GM21723 (cell line): ENCODE measurements around the gene ADCY3.
"Not testable (repeated sequence)": the region's sequence is repeated elsewhere in the genome, so short reads cannot be mapped to it uniquely, and the experiment has no call there.

Experiments
- ATAC-seq: cut with Tn5 transposase; IDR thresholded peaks from one replicate; pipeline ENCODE4 v1.9.1; 2021; ENCODE audit warnings: mild to moderate bottlenecking, moderate library complexity; ENCODE audit not compliant: unreplicated experiment

Gene ADCY3

DNA sequence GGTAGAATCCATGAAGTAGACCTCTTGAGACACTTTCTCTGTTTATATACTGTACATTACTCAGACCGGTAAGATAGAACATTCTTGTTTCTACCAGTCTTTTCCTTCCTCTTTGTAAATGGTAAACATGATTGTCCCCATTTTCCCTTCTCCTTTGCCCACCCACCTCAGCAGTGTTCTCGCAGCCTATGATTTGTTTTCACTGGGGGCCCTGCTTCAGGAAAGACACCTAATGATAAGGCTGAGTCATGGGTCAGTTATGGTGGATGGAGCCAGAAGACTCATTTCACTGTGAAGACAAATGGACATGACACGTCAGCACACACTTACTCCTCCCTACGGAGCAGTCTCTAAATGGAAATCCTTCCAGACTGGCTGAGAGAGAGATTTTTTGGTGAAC, 103.2 kb downstream of the ADCY3 start:
- ATAC-seq, result no peak

DNA sequence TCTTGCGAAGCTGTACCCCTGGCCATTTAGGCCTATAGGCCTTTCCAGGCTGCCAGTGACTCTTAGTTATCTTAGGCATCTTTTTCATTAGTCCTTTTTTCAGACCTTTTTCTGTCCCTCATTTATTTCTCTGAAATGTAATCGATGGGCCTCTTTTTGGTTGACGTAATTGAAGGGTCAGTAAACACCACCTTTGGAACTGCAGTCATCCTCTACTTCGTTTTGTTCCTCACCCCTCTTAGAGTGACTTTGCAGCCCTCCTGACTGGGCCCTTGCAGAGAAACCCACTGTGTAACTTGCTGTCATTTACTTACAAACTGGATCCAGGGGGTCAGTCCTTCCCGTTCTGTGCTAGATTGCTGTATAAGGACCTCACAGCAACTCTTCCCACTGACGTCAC, 103.6 kb downstream of the ADCY3 start:
- ATAC-seq, result no peak

DNA sequence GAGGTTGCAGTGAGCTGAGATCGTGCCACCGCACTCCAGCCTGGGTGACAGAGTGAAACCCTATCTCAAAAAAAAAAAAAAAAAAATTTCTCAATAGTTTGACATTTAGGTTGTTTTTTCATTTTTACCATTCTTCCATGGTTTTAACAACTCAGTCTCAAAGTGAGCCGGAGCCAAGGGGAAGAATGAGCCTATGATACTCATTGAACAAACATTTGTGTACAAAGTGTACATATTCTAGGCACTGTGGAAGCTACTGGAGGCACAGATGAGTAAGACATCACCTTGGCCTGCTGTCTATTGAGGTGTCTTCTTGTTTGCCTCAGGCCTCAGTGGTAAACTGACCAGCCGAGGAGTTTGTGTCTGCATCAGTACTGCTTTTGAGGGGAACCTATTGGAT, 104.9 kb downstream of the ADCY3 start:
- ATAC-seq, result no peak

DNA sequence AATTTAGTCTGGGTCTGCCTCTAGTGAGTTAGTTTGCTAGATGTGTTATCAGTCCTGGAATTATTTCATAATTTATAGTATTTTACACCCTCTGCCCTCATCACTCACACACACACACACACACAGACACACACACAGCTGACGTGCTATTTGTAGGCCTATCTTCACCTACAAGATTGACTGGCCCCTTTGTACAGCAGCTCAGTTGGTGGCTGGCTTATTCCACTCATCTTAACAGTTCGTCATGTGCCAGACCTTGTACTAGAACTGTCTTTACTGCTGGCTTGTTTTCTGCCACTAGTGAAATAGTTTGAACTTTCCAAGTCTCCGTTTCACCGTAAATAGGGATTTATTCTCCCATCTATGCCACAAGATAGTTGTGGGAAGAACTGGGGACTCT, 105.5 kb downstream of the ADCY3 start:
- no peak for ATAC-seq

DNA sequence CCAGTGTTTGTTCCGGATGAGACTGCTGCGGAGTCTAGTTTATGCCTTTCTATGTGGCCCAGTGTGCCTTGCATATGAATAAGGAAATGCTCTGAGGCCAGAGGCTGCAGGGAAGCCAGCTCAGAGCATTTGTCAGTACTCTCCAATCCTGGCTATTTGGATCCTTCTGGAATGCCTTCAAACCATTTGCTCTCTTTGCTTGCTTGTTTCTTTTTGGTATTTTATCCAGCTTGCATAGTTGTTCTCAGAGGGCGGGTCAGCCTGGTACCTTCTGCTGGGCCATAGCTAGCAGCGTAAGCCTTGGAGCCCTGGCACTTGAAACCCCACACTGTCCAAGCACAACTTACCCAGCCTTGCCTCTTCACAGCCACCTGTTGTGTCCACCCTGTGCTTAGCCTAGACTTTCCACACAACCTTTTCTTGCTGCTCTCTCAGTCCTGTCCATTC, 106.3 kb downstream of the ADCY3 start:
- no peak for ATAC-seq

DNA sequence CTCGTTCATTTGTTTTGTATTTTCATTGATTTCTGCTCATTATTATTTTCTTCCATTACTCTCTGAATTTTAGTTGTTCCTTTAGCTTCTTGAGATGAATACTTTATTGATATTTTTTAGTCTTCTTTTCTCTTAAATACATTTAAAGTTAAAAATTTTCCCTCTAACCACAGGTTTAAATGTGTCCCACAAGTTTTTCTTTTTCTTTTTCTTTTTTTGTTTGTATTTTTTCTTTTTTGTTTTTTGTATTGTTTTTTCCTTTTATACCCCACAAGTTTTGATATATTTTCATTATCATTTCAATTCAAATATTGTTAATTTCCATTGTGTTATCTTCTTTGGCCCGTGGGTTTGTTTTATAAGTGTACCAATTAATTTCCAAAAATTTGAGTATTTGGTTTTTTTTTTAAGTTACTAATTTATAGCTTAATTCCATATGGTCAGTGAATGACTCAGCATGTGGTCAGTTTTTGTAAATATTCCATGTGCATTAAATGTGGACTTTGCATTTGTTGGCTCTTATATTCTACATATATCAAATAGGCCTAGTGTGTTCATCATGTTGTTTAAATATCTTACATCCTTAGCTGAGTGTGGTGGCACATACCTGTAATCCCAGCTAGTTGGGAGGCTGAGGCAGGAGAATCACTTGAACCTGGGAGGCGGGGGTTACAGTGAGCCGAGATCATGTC, 110.6 kb downstream of the ADCY3 start:
- ATAC-seq, result no peak

DNA sequence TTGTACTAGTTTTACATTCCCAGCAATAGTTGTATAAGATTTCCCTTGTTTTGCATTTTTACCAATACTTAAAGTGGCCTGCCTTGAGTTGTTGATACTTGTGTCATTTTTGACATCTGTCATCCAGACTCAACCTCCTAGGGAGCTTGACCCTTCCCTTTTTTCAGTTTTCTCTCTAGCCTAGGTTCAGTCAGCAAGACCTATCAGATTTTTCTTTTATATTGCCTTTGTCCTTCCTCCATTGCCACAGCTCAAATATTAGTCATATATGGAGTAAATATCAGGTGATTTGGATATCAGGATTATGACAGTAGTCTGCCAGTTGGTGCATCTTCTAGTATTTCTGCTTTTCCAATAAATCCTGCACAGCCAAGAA, 113.4 kb downstream of the ADCY3 start:
- no peak for ATAC-seq

DNA sequence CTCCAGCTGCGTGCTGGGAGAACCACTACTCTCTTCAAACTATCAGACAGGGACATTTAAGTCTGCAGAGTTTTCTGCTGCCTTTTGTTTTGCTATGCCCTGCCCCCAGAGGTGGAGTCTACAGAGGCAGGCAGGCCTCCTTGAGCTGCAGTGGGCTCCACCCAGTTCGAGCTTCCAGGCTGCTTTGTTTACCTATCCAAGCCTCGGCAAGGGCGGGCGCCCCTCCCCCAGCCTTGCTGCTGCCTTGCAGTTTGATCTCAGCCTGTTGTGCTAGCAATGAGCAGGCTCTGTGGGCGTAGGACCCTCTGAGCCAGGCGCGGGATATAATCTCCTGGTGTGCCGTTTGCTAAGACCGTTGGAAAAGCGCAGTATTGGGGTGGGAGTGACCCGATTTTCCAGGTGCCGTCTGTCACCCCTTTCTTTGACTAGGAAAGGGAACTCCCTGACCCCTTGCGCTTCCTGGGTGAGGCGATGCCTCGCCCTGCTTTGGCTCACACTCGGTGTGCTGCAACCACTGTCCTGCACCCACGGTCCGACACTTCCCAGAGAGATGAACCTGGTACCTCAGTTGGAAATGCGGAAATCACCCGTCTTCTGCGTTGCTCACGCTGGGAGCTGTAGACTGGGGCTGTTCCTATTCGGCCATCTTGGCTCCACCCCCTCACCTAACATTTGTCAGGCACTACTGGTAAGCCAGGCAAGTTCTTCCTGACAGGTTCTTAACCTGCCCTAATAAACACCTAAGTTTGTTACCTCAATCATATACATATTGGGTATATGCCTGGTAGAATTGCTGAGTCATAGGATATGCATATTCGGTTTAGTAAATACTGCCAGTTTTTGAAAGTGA, 114.0 kb downstream of the ADCY3 start:
- not testable (repeated sequence) for ATAC-seq

DNA sequence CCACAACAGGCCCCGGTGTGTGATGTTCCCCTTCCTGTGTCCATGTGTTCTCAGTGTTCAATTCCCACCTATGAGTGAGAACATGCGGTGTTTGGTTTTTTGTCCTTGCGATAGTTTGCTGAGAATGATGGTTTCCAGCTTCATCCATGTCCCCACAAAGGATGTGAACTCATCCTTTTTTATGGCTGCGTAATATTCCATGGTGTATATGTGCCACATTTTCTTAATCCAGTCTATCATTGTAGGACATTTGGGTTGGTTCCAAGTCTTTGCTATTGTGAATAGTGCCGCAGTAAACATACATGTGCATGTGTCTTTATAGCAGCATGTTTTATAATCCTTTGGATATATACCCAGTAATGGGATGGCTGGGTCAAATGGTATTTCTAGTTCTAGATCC, 119.5 kb downstream of the ADCY3 start:
- not testable (repeated sequence) for ATAC-seq

DNA sequence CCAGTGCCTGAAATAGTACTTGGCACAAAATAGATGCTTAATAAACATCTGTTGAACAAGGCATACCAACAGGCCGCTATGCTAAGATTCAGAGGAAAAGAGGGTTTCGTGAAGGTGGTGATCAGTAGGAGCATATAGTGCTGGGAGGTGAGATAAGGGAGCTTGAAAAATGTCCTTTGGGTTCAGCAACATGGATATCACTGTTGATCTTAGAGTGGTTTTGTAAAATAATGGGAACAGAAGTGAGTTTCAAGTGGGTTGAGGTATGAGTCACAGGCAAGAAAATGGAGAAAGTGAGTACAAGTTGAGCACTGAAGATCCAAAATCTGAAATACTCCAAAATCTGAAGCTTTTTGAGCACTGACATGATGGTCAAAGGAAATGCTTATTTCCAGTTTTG, 122.4 kb downstream of the ADCY3 start:
- no peak for ATAC-seq

DNA sequence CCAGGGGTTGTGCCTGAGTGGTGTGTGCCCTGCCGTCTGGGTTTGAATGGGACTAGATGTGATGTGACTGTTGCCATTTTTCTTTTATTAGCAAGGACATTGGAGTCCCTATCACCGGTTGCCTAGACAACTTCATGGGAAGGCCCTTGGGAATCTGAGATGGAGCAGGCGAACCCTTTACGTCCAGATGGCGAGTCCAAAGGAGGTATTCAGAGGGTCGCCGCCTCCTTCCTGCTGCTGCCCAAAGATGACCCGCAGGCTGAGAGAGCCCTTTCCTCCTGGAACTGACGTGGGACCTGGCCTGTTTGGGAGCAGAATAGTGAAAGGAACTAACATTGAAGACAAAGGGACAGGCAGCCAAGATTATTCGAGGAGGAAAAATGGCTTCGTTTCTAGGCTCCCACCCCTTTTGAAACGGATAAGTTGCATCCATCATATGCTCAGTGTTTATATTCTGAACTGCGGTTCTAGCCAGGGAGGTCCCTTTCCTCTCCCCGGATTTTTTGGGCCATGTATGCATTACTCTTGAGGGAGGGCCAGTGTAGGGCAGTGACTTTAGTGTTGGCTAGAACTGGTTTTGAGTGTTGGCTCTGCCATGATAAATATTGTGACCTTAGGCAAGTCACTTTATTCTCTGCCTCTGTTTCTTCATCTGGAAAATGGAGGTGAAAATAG, 126.1 kb downstream of the ADCY3 start:
- ATAC-seq, result peak; percentile 0

DNA sequence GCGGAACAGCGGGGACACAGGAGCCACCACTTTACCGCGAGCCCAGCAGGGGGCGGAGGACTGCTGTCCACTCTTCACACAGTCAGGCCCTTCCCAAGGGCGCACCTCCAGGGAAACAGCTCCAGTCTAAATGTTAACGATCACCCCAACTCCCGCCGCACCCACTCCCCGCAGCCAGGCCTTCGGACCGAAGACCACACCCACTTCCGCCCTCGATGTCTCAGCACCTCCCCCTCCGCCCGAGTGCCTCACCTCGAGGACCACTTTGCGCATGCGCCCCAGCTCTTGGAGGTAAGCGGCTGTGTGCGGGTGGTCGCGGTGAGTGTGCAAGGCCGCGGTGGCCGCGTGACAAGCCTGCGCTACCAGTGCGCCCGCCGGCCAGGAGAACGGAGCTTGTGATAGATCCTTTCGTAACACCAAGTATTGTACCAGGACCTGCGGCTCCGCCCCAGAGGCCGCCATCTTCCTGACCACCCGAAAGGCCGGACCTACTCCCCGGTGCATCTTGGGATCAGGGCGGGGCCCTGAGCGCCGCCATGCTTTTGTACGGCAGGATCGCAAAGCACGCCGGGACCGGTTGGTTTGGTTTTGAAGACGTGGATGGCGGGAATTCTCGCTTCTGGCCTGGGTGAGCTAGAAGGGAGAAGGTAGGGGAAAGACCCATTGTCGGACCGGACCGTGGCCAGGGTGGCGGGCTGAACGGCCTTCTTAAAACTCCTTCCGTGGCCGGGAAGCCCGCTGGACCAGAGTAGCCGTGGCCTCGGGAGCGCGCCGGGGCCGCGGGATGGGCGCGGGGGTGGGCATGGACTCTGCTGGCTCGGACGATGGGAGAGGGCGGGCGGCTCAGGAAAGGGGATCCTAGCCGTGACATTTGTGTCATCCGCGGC, 126.9 kb downstream of the ADCY3 start, which contains the start of the genes CENPO and PTRHD1:
Gene CENPO (plus strand): TSS at position 552 of the 887 bp plus-strand sequence. CDS start 495 bp downstream, outside the sequence.
Gene PTRHD1 (minus strand): TSS at position 518 of the 887 bp plus-strand sequence. CDS start 14 bp downstream, at position 504.
- ATAC-seq, result peak; percentile 90

DNA sequence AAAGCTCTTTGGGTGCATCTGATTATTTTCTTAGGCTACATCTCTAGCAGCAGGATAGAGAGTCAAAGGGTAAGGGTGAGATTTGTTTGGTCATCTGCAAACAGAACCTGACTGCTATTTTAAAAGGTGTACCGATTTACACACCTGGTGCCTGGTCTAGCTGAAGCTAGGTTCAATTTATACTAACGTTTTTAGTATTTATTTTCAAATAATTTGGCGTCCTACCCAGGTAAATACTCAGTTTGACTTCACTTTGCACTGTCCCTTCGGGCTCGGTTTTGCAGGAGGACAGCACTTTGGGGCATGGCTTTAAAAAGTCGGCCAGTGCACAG, 127.5 kb downstream of the ADCY3 start:
- no peak for ATAC-seq

DNA sequence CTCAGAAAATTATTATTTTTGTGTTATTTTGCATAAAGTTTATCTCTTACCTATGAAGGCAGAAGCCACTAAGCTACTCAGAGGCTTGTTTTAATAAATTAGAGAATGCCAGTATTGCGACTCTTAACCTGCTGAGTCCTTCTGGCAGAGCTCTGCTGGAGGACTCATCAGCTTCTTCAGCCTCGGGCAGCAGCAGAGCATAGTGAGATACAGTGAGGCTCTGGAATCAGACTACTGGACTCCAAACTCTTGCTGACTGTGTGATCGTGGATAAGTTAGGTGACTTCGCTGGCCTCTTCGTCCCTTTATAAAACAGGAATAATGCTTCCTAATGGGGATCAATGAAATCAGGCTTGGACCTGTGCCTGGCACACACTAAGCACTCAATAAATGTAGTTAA, 128.6 kb downstream of the ADCY3 start:
- ATAC-seq, result no peak

DNA sequence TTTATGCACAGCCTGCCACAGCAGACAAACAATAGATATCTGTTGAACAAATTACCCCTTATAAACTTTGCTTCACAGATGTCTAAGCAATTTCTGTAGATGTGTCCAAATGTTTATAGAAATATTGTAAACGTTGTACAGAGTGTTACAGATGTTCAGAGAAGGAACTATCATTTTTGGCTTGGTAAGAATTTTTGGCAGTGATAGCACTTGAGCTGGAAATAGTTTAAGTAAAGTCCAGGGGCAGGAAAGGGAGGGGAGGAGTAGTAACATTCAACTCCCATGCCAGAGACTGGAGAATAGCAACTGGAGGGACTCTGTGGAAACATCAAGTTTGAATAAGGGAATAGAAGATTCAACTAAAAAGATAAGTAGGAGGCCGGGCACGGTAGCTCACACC, 131.2 kb downstream of the ADCY3 start:
- no peak for ATAC-seq

DNA sequence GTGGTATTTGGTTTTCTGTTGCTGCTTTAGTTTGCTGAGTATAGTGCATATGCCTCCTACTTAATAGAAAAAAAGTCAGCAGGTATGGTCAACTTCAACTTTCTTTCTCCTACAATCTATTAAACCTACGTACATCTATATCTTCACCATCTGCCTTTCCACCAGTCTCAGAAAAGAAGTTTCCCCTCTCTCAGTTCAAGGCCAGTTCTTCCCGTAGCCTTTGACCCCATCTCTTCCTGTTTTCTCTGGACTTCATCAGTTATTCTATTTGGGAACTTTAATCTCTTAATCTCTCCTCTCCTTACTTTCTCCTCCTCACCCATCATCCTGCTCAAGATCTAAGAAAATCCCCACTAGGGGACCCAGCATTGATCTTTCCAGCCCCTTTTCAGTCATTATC, 132.5 kb downstream of the ADCY3 start:
- ATAC-seq, result no peak

DNA sequence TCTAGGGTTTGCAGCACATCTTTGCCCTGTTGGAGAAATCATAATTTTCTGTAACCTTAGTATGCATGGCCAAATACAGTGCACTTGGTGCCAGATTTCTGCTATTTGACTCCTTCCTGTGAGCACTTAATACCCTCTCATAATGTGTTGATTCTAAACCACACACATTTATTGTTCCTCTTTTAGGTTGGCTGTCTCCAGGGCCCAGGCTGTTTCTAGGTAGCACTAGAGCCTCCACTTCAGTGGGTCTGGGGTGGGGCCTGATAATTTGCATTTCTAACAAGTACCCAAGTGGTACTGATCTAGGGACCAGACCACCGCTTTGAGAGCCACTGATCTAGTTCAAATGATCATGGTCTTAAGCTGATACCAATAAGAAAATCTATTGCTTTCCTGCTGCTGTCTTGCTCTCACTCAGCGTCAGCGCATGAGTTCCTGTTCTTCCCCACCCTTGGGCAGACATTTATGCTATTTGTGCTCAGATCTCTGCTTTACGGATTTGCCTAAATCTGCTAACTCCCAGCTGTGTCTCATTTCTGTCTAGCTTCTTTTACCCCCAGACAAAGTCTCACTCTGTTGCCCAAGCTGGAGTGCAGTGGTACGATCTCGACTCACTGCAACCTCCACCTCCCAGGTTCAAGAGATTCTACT, 134.2 kb downstream of the ADCY3 start:
- peak; percentile 71 for ATAC-seq

DNA sequence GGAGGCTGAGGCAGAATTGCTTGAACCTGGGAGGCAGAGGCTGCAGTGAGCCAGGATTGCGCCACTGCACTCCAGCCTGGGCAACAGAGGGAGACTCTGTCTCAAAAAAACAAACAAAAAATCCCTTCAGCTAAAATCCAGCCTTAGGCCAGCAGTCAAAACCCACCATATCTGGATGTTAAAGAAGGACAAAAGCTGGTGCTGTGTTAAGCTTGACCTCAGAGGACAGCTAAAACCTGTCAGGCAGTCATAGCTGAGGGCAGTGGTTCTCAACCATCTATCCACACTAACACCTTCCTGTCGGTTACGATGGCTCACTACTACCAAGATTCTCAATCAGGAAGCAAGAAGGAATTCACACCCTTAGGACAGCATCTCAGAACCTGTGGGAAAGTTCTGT, 136.4 kb downstream of the ADCY3 start:
- no peak for ATAC-seq

DNA sequence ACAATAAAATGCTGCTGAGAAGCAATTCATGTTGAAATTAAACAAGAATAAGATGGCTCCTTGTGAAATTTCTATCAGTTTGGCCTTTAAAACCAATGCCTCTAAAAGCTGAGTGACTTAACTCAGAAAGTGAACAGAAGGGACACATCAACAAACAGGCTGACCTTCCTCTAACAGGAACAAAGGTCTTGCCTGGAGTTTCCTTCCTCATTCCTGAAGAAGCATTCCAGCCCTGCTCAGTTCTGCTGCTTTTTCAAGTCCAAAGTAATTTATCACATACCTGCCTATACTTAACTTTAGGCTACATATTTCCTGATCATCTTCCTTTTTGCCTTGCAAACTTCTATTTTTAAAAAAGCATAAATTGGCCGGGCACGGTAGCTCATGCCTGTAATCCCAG, 140.9 kb downstream of the ADCY3 start:
- ATAC-seq, result no peak

DNA sequence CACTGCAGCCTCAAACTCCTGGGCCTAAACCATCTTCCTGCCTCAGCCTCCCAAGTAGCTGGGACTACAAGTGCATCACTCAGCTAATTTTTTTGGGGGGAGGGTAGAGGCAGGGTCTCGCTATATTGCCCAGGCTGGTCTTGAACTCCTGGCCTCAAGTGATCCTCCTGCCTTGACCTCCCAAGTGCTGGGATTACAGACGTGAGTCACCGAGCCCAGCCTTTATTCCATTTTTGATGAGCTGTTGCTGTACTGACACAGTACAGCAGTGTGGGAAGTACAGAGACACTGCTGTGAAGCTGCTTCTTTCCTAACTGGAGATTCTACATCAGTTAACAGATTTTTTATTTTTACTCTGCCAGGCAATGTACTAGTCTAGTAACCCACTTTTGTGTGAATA, 145.7 kb downstream of the ADCY3 start:
- no peak for ATAC-seq
